Measurements from ENCODE around the gene ATG2A.

The ATG2A gene
- total RNA-seq = 7.1 to 25.8 (median 12.8) reads per million in 18 experiments

DNA sequence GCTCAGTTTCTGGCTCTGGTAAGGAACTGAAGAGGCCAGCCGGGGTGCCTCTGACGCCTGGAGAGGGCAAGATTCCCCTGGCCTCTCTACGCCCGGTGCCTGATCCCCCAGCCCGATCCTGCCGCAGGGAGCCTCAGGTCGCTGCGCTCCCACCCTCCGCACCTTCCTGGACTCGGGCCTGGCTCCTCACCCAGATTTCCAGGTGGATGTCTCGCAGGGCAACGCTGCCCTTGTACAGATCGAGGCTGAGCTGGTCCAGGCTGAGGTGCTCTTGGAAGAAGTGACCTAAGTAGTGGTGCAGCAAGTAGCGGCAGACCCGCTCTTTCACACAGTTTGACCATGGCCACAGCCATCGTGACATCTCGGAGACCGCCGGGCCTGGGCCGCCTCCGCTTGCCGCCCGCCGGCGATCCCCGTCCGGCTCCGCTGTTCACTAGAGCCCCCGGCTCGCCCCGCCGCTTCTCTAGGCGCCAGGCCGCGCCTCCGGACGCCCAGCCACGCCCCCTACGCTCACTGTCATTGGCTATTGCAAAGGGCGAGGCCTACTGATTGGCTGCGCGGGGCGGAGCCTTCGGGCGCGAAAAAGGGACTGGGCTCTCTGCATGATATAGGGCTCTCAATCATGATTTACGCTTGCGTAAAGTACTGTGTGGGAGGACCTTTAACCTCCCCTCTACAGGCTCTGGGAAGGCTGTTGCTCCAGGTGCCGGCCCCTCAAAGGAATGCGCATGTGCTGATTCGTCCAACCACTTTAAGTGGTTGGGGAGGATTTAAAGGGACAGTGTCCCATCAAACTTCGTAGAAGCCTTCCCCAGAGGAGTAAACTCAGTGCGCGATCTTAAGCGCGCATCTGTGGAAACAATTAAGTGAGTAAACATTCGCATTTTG is at the start of gene ATG2A:
ATG2A (minus strand) TSS at position 435 of the 888 bp plus-strand sequence; CDS start at position 361, 74 bp downstream.
- DNase-seq = peak; percentile 100

GRCh38 chr11:64963072-64963631 is 46.1 kb upstream of the ATG2A start:
- DNase-seq = no peak

DNA sequence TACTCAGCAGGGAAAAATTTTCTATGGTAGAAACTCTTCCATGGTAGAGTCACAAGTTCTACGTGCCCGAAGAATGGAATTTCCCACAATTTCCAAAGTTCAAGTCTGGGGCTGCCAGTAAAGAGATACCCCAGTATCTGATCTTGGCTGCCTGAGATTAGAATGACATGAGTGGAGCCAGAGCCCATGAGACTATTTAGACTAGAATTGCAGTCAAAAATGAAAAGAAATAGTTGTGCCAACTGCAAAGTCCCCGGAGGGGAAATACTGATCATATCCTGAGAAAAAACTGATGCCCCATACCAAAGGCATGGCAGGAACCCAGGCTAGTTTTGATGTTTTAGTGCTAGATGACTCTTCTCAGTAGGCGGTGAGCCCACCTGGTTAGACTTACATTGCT is 43.7 kb upstream of the ATG2A start:
- no peak for DNase-seq

DNA sequence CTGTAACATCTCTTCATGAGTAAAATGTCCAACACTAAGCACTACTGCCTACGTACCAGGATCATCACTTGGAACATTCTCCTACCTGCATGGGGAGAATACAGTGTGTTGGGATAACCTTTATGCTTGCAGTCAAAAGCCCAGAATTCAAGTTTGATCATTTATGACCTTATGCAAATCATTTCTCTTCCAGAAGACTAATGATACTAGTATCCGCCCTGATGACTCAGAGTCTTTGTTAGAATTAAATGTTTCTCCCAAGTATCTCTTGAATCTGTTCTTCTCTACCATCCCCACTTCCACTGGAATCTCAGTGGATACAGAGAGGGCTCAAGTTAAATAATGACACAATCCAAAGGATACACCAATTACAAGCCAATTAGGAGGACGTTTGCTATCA is 42.5 kb upstream of the ATG2A start:
- DNase-seq = no peak

DNA sequence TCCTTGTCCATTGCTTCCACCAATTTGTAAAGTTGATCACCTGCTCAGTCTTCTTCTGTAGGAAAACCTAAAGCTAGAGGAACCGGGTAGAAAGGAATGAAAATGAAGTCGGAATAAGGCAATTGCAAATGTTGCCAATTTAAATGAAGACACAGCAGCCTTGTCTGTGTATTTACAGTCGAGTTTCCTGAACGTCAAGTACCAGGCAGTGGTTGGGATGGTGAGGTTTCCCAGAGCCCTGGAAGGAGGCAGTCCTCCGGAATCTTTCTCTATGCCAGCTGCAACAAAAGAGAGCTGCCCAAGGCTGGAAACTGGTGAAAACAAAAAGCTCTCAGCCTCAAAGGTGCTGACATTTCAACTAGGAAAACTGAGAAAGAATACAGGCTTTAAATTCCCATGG is 37.2 kb upstream of the ATG2A start:
- DNase-seq = no peak

- DNase-seq = no peak
Measured at GRCh38 chr11:64951529-64951928, 34.5 kb upstream of the ATG2A start.

DNA sequence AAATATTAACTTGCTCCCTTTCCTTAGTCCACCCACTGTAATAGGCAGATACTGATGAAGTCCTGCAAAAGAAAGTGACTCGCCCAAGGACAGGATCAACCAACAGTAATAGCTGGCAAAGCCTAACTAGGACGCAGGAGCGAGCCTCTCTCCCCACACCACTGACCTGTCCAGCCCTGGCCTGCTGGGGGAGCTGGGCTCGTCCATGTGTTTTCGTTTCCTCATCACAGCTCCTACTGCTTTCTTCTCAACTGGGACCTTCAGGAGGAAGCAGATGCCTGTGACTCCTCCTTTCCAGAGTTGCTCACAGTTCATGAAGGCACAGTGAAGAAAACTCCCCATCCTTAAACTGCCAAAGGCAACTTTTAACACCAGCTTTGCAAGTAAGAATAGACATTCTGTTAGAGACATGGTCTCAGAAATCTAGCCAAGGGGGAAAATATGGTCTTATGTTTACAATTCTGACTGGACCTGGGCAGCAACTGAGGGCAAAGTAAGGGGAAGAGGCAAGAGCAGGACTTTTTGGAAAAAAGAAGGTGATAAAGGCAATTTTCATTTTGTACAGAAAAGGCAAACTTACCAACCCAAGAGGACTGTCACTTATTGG is 30.3 kb upstream of the ATG2A start:
- peak; percentile 29 to 58 for DNase-seq

- DNase-seq = no peak
Measured at GRCh38 chr11:64936539-64936938, 19.5 kb upstream of the ATG2A start.

DNA sequence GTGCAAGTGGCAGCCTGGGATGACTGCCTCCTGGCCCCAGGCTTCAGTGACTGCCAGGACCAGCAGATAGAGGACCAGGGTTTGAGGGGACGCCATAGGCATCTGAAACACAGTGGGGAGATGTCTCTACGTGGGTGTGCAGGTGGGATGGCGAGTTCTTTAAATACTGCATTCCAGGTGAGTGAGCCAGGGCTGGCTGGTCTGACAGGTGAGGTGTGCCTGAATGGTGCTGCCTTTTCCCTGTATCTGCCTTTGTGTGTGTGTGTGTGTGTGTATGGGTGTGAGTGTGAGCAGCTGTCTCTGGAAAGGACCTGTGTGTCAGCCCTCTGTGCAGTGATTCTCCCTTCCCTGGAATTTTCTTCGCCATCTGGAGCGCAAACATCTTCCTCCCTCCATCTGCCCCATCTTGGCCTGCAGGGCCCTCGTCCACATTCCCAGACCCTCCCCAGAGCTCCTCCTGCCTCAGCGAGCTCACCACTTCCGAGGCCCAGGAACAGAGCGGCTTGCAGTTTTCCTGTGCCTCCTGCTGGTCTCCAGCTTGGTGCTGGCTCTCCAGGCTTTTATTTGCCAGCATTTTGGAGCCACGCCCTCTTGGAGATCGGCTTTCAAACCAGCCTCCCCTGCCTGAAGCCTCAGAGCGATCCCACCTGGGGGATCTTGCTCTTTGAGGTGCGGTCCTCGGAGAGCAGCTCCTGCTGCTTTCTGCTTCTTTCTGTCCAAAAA is 18.5 kb upstream of the ATG2A start, which contains the start of gene GPHA2:
GPHA2 (minus strand) TSS at position 535 of the 723 bp plus-strand sequence; CDS start at position 102, 433 bp downstream.
- DNase-seq = no peak

GRCh38 chr11:64934682-64935358 is 17.8 kb upstream of the ATG2A start:
- DNase-seq = no peak

DNA sequence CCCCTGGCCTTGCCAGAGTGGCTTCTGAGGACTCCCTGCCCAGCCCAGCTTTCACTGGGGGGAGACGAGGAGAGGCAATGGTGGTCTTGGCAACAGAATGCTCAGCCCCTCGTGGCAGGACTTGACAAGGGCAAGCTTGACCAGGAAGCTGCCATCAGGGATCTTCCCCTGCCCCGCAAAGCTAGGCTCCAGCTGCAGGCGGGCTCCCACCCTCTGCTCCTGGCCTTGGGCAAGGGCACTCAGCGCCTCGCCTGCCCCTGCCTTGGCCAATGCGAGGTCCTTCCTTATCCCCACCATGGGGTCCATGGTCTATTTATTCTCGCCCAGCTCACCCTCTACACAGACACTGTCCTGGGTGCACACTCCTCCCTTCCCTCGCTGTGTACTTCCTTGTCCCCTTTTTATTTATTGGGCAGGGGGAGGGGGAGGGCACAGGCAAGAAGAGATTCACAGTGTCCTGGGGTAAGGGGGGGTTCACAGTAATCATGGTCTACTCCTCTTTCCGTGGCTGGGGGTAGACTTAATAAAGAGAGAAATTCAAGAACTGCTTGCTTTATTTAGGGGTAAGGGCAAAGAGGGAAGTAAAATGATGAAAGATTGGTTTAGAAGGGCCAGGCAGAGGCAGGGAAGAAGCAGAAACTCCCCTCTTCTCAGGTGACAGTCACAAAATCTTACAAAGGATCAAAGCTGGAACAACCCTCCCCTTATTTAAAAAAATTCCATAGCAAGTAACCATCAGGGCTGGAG is 17.1 kb upstream of the ATG2A start:
- no peak for DNase-seq

DNA sequence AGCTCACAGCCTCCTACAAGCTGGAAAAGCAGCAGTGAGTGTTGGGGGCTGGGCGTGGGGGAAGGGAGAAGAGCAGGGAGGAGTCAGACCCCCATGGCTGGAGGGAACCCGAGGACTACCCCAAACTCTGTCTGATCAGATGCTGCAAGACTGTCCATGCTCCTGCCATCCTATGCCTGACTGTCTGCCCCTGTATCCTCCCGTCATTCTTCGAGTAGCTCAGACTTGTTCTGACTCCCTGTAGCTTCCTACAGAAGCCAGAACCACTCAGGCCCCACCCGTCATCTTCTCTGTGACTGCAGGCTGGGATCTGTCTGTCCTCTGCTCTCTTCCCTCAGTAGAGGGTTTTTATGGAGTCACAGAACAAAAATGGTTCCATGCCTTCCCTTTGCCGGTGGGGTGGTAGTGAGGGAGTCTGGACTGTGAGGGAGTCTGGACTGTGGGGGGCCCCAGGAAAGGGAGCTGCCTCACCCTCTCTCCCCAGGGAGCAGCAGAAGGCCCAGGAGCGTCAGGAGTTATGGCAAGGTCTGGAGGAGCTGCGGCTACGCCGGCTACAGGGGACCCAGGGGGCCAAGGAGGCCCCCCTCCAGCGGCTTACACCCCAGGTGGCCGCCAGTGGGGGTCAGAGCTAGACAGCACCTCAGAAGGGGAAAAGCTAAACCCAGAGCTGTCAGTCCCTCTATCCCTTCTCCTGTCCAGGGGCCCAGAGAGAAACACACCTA is 16.4 kb upstream of the ATG2A start:
- no peak for DNase-seq

DNA sequence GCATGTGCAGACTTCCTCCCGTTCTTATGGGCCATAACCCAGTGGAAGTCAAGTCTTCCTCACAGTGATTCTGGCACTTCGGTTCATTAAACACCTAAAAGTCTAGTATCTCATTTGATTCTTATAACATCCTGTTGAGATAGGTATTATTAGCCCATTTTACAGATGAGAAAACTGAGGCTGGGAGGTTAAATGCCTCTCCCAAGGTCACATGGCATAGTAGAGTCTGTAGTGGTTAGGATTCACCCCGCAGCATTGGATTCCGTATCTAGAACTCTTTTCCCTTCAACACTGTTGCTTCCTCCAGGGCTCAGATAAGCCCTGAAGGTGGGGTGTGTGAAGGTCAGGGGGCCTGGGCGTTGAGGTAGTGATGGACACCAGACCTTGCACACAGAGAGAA is 15.3 kb upstream of the ATG2A start:
- no peak for DNase-seq

DNA sequence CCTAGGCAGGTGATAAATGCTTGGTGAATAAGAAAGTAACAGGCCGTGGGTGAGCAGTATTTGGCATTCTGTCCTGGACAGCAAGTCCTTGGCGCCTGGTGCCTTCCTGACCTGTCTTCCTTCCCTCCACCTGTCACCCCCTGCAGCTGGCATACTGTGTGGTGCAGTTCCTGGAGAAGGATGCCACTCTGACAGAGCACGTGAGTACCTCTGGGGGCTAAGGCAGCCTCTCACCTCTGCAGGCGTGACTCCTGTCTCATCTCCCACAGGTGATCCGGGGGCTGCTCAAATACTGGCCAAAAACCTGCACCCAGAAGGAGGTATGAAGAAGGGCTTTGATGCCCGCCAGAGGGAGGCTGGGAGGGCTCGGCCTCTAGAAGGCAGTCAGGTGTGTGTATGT is 14.3 kb upstream of the ATG2A start:
- DNase-seq = no peak

DNA sequence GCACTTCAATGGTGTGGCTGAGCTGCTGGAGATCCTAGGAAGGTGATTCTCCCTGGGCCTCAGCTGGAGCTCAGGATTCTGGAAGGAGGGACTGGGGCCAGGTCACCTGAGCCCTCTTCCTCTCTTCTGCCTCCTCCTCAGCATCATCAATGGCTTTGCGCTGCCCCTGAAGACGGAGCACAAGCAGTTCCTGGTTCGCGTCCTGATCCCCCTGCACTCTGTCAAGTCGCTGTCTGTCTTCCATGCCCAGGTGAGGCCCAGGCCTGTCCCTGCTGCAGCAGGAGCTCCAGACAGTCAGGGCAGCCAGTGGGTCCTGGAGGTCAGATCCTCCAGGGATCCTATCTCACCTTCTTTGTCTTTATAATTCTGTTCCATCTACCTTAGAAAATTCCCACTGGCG is 13.3 kb upstream of the ATG2A start:
- DNase-seq = no peak

DNA sequence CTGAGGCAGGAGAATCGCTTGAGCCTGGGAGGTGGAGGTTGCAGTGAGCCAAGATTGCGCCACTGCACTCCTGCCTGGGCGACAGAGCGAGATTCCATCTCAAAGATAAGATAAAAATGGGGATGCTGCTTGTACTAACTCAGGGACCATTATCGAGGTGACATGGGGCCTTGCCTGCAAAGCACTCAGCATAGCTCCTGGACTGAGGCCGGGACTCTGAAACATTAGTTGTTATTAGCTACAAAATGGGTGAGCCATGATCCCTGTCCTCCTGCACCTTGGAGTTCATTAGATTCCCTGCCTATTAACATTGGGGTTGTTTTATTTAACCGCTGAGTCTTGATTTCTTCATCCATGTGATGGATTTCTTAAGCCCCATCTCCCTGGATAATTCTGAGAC is 12.6 kb upstream of the ATG2A start:
- DNase-seq = no peak

DNA sequence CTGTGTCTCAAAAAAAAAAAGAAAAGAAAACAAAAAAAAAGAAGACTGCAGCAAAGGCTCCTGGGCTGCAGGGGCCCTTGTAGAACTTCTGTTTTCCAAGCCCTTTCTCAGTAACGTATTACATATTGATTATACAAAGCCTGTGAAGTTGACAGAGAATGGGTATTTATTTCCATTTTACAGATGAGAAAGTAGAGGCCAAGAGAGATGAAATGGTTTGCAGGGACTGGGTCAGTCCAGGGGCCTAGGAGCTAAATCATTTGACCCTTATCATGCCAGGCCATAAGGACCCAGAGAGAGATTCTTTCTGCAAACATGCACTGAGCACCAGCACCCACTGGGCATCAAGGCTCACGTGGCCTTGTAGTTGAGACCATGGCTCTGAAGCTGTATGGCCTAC is 11.9 kb upstream of the ATG2A start:
- no peak for DNase-seq

- no peak for DNase-seq
Measured at GRCh38 chr11:64926689-64927088, 9.7 kb upstream of the ATG2A start.

- DNase-seq = no peak
Measured at GRCh38 chr11:64925536-64926436, 8.8 kb upstream of the ATG2A start.

DNA sequence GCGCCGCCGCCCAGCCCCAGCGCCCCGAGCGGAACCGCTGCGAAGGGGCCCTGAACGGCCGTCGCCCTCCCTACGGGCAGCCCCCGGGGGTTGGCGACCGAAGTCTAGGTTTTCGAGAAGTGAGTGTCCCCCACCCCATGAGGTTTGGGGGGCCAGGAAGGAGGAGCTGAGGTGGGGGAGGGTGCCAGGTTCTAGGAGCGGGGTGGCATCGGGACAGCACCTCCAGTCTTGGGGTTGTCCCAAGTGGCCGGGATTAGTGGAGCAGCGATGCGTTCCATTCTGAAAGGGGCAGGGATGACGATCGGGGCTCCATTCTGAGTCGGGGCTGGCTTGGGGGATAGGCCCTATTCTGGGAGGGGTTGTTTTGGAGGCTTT is 7.9 kb upstream of the ATG2A start:
- DNase-seq = no peak

Data from inflammatory macrophage (primary cell).